HS-5 (cell line): ENCODE measurements around the gene OR5AN1.
"Not testable (repeated sequence)": the region's sequence is repeated elsewhere in the genome, so short reads cannot be mapped to it uniquely, and the experiment has no call there.

Experiments
- DNase-seq: peaks from one replicate; pipeline ENCODE4 v3.0.0-alpha.2; 2012; ENCODE audit warnings: low read depth

The OR5AN1 gene, protein sequence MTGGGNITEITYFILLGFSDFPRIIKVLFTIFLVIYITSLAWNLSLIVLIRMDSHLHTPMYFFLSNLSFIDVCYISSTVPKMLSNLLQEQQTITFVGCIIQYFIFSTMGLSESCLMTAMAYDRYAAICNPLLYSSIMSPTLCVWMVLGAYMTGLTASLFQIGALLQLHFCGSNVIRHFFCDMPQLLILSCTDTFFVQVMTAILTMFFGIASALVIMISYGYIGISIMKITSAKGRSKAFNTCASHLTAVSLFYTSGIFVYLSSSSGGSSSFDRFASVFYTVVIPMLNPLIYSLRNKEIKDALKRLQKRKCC

DNA sequence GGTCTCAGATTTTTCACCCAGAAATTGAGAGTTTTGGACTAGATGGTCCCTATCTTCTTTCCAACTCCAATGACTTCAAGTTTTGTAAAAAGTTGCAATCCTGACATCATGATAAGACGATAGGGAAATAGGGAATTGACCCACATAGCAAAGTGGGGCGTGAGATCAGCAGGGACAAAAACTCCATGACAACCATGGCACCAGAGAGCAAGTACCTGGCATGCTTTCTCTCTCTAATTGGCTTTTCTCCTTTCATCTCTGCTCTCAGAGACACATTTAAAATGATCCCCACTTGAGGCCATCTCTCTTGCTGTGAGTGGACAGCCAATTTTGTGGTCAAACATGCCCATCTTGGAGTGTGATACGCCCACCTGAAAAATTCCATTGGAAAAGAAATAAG, at the start of gene OR5AN1:
TSS of gene OR5AN1 (plus strand) at position 301 of the 400 bp plus-strand sequence. CDS start 5,564 bp downstream, outside the sequence.
- DNase-seq, result no peak

DNA sequence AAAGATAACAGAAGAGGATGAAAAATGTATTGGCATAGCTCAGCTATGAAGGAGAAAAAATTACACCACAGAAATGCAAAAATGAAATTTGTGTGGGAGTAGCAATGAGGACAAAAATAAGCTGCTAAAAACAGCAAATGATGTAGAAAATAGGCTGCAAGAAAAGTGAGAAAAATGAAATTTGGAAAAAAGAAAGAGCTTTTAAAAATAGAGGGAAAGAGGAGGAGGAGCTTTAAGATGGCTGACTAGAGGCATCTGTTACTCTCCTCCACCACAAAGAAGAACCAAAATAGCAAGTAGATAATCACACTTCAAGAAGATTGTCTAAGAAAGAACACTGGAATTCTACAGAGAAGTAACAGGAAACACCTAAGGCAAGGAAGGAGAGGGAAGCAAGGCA, 23.7 kb upstream of the OR5AN1 start:
- no peak for DNase-seq

DNA sequence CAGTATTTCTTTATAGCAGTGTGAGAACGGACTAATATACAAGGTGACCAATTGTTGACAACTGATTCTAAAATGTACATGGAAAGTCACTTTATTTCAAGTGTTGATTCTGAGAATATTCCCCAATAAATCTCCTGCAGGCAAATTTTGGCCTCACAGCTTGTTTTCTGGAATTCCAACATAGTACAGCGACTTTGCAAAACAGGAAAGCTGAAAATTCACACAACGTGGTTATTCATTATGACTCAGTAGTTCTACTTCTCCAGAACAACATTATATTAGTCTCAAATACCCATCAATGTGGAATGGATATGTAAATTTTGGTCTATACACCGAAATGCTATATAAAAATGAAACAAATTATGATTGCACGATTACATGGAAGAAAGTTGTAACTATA, 22.5 kb upstream of the OR5AN1 start:
- DNase-seq, result no peak

DNA sequence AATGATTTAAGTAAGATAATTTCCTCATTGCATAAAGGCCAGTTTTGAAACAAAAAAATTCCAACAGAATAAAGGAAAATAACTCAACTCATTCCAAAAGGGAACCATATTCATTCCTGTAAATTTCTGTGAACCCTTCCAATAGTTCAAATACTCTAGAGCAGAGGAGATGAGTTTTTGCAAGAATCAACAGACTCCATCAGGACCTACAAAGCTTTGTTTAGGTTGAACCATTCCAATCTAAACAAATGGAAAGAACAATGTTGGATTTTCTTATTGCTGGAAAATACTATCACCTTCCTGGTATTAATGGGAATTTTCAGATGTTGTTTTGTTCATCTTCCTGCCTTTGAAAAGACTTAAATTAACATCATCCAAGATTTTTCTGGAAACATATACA, 21.8 kb upstream of the OR5AN1 start:
- no peak for DNase-seq

DNA sequence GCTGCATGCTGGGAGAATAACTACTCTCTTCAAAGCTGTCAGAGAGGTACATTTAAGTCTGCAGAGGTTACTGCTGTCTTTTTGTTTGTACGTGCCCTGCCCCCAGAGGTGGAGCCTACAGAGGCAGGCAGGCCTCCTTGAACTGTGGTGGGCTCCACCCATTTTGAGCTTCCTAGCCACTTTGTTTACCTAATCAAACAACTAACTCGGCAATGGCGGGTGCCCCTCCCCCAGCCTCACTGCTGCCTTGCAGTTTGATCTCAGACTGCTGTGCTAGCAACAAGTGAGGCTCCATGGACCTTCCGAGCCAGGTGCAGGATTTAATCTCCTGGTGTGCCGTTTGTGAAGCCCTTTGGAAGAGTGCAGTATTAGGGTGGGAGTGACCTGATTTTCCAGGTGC, 9.0 kb upstream of the OR5AN1 start:
- not testable (repeated sequence) for DNase-seq

DNA sequence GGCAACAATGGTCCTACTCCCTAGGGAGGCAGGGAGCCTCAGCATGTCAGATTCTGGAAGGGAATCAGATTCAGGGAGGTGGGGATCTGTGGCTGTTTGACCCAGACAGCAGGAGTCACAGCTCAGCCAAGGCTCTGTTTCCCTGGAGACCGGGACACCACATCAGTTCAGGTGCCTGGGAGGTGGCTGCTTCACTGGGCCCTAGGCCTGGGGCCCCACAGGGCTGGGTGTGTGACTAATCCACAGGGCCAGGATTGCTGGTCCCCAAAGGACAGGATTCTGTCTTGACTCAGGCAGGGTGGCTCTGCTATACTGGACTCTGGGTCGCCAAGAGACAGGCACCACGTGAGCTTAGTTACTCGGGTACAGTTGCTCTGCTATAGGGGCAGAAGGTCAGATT, 3.5 kb upstream of the OR5AN1 start:
- DNase-seq, result no peak

DNA sequence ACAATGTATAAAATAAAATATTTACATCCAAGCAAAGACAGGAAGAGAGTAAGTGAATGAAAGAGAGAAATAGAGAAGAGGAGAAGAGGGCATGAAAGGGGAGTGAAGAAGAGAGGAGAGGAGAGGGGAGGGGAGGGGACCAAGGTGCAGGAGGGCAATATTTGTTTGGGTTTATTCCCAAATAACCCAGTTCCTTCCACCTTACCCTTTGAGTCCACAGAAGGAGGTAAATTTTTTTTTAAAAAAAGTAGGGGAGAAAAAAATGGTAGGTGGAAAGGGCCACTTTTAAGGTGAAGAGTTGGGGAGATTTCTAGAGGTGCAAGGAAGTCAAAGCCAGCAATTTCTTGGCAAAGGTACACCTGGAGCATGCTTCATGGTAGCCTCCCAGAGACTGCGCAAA, 2.1 kb upstream of the OR5AN1 start:
- DNase-seq, result no peak

DNA sequence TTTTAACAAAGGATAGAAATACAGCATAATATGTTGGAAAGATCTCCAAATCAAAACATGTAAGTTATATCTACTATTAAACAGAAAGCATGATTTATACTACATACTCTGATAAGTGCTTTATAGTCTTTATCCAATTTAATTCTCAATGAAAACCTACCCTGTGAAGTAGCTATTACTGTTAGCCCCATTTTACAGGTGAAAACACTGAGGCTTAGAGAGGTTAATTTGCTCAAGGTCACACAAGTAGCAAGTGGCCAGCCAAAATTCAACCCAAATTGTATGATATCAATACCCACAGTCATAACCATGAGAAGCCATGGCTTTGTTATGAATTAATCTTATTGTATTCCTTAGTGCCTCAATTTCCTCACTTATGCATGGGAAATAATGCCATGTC, 675 bp upstream of the OR5AN1 start:
- no peak for DNase-seq

DNA sequence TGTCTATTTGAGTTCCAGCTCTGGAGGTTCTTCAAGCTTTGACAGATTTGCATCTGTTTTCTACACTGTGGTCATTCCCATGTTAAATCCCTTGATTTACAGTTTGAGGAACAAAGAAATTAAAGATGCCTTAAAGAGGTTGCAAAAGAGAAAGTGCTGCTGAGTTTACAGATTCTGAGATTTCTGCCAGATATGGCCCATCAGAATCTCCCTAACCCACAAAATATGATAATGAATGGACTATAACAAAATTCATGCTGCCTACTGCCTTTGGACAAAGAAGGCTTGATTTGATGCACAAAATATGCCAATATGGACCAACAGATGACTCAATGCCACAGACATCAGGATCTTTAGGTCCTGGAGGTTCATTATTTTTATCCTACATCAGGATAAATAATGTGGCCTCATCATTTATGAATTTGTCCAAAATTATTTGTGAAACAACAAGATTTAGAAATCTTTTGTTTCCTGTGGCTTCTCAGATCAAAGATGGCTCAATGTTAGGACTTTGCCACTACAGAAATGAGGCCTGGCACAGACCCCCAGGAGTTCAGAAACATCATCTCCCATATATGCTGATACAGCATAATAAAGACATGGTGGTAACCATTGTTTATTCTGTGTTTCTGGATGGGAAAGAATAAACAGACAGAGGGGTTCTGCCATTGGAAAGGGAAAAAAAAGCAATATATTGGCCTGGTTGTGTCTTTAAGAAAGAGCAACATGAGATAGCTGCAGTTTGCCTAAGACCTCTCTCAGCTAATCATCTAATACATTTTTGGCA, 6.7 kb downstream of the OR5AN1 start:
- no peak for DNase-seq

DNA sequence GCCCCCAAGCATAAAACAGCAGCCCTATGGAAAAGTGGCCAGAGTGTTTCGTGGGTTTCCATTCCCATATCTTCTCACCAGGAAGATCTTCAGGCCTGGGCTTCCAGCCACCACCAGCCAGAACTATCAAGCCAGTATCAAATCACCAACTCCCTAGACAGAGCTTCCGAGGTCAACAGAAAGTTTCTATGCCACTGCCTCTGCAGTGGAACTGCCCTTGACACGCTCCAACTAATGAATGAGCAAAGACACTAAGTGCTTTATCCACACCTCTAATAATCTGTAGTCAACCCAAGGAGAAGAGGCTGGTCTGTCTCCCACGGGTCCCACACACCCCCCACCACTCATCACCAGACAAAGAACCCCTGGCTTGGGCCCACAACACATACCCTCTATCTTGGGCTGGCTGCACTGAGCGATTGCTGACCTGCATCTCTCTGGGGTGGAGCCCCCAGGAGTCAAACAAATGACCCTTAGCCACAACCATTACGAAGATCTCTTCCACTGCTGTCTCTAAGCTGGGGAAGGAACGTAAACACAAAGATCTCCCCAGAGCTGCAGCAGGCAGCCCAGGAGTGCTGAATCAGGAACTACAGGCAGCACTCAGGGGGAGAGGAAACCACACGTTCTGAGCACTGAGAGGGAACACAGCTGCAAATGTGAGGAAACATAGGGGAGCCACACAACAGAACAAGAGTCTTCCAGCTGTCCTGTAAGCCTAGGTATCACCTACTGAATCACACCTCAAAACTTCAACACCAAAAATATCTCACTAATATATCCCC, 9.7 kb downstream of the OR5AN1 start:
- DNase-seq, result no peak

DNA sequence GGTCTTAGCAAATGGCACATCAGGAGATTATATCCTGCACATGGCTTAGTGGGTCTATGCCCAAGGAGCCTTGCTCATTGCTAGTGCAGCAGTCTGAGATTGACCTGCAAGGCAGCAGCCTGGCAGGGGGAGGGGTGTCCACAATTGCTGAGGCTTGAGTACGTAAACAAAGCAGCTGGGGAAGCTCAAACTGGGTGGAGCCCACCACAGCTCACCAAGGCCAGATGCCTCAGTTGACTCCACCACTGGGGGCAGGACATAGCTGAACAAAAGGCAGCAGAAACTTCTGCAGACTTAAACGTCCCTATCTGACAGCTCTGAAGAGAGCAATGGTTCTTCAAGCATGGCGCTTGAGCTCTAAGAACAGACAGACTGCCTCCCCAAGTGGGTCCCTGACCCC, 13.6 kb downstream of the OR5AN1 start:
- DNase-seq, result not testable (repeated sequence)

DNA sequence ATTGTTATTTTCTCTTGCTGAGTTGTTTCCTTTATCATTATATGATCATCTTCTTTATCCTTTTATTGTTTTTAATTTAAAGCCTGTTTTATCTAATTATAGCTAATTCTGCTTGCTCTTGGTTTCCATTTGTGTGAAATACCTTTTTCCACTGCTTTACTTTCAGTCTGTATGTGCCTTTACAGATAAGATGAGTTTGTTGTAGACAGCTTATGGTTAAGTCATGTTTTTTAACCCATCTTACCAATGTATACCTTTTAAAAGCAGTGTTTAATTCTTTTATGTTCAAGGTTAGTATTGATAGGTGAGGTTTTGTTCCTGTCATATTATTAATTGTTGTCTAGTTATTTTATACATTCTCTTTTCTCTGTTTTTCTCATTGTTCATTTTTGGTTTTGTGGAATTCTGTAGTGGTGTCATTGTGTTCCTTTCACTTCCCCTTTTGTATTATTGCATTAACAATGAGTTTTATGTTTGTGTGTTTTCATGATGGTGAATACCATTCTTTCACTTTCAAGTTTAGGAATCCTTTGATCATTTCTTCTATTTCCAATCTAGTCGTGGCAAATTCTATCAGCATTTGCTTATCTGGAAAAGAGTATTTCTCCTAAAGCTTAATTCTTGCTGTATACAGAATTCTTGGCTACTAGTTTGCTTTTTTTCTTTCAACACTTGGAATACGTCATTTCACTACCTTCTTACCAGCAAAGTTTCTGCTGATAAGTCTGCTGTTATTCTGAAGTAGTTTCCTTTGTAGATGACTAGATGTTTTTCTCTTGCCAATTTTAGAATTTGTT, 21.8 kb downstream of the OR5AN1 start:
- no peak for DNase-seq

DNA sequence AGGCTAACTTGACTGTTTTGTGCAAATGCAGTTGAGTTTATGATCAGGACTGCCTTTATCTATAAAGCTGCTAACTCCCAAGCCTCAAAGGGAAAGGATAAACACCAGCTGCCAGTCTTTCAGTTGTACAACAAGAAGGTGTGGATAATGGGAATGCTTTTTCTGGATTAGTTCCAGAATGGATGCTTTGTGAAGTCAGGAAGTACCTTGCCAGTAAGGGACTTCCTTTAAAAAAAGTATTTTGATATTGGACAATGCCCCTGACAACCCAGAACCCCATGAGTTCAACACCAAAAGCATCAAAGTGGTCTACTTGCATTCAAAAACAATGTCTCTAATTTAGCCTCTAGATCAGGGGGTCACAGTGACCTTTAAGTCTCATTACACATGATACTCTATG, 35.5 kb downstream of the OR5AN1 start:
- DNase-seq, result no peak

DNA sequence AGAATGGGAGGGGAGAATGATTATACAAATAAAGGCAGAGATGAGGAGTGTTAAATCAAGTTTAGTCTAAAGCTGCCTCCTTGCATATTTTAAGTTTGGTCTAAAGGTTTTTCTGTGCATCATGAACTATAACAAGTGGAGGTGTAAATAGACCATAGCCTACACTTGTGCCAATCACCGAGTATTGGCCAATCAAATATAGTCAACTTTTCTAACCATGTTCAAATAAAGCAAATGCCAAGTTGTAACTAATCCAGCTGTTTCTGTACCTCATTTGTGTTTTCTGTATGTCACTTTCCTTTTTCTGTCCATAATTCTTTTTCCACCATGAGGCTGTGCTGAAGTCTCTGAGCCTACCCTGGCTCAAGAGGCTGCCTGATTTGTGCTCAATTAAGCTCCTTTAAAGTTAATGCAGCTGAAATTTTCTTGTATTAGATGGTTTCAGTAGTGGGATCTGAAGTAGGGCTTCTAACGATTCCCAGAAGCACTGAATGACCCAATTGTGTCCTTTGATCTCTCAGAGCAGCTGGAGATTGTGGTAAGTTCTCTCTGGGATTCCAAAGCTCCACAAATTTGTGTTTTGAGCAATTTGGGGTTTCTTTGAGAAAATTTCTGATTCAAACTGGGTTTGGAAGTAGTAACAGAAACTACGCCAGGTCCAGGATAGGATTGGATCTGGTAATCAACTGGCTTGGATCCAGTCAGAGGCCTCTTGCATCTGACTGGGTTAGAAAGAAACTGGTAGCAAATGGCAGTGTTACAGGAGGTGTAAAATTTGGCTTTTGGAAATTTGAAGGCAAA, 42.0 kb downstream of the OR5AN1 start:
- DNase-seq, result no peak

DNA sequence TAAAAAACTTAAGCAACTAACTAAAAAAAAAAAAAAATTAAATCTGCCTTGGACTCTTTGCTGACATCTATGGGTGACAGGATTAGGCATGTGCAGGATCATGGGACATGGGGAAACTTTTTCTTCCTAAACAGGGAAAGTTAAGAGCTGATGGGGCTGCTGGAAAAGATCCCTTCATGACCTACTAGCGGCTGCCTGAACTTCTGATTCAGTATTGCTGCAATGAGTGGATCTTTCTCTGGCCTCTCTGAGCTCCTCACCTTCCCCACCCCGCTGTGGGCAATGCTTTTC, 42.5 kb downstream of the OR5AN1 start:
- no peak for DNase-seq

DNA sequence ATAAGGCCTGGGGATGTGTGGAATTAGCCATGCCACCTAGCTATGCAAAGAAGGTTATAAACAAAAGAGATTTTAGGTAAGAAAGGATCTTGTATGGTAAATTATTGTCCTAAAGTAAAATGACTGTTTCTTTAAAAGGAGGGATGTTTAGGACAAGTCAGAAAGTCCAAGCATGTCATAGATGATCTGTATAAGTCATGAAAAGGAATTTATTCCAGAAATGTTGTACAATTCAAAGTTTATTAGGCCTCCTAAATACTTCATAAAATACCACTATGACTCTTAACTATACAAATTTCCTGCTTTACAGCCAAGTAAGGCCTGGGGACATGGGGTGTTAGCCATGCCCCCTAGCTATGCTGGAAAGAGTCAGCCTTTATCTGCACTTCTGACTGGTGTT, 44.9 kb downstream of the OR5AN1 start:
- DNase-seq, result no peak

DNA sequence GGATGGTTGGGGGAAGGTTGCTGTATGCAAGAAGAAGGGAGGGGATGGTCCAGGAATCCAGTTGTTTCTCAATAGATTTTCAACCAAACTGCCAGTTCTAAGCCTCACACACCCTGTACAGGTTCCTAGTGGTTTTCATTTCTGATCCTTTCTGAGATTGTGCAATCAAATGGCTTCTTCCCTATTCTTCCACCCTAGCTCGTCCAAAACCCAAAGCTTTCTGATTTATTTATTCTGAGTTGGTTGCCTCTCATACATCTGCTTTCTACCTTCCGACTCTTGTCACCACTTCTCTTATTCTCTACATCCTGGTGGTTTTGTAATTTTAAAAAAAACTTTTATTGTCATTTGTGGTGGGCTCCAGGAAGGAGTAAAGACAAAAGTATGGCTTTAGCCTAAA, 55.0 kb downstream of the OR5AN1 start:
- no peak for DNase-seq

DNA sequence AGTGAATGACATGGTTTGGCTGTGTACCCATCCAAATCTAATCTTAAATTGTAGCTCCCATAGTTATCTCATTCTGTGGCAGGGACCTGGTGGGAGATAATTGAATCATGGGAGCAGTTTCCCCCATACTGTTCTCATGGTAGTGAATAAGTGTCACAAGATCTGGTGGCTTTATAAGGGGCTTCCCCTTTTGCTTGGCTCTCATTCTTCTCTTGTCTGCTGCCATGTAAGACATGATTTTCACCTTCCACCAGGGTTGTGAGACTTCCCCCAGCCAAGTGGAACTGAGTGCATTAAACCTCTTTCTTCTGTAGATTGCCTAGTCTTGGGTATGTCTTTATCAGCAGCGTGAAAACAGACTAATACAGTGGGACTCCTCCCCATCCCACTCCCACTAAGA, 56.4 kb downstream of the OR5AN1 start:
- no peak for DNase-seq

DNA sequence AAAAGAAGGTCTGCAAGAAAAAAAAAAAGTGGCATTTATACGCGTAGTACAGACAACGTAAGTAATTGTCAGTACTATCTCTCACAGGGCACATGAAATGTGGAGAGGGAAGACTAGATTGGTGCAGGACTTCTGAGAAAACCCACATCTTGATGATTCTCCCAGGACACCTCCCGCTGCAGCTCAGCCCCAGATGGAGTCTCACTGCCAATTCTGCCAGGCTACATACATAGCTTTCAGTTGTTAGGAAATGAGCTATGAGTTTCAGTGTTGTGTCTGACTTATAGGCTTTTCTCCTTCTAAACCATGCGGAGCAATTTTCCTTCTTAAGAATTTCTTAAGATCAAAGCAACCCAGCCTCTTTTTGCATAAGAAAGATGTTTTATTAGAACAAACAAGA, 57.9 kb downstream of the OR5AN1 start:
- no peak for DNase-seq

DNA sequence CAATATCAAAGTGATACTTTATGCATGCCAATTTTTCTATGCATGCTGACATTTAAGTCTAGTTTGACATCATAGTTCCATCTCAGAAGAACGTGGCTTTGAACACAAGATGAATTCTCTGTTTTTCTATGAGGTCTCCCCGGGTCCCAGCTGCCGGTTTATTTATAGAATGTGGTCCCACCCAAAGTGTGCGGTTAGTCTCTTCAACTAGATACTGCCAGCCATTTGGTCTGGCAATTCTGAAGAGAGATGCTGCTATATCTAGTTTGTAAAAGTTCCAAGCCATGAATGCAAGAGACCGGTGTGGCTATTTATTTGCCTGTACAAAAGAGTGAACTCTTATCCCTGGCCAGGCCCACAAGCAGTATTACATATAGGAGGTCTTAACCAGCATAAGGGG, 58.3 kb downstream of the OR5AN1 start:
- no peak for DNase-seq

DNA sequence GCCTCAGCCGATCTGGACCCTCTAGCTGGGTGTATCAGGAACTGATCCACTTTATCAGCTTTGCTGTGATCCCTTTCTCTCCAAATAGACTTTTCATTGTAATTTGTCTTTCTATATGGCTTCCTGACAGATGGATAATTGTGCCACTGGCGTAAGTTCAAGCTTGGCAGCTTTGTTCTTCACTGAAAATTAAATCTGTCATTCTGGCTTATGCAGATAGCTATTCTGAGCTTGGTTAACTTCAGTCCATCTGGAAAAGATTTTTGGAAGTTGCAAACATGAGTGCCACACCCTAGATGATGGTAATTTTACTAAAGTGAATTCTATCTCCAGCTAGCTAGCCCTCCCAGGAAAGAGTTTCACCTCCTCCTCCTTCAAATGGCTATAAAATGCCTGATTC, 59.5 kb downstream of the OR5AN1 start:
- DNase-seq, result no peak
